DOHH2 (cell line): ENCODE data around the gene ALDH4A1.

Experiments
- EZH2phosphoT487 ChIP-seq: fragments of 200-600 bp; sonication (generic); IDR thresholded peaks from 2 replicates; pipeline ENCODE4 v1.6.1; 2017; ENCODE audit warnings: borderline replicate concordance, mild to moderate bottlenecking, antibody characterized with exemption, low read length, moderate library complexity, mixed read lengths
- TF ChIP-seq, protein P1 (sequence below): fragments of 200-600 bp; sonication (generic); IDR thresholded peaks from one replicate; pipeline ENCODE4 v1.5.1; 2014; ENCODE audit warnings: antibody characterized with exemption, mild to moderate bottlenecking, low read depth, low read length; ENCODE audit not compliant: poor library complexity, severe bottlenecking

DNA sequence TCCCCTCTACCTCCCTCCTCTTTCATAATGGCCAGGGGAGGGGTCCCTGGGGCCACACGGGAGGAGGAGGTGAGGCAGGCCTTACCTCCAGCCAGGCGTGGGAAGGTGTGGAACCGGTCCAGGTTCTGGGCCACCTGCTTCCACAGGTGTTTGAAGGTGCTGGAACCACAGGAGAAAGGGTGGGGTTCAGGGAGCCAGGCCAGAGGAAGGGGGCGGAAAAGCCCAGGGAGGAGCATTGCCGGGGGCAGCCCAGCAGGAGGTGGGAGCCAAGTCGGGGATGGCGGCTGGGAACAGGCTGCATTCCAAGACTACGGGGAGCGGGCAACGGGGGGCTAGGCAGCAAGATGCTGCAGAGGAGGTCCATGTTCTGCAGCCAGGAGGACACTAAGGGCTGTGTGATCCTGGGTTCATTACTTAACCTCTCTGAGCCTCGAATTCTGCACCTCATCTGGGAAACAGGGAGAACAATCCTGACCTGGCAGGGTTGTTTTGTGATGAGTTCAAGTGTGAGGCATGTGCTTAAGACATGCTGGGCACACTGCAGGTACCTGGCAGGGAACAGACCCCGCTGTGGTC is 23.1 kb downstream of the ALDH4A1 start:
- TF ChIP-seq, protein P1, sequence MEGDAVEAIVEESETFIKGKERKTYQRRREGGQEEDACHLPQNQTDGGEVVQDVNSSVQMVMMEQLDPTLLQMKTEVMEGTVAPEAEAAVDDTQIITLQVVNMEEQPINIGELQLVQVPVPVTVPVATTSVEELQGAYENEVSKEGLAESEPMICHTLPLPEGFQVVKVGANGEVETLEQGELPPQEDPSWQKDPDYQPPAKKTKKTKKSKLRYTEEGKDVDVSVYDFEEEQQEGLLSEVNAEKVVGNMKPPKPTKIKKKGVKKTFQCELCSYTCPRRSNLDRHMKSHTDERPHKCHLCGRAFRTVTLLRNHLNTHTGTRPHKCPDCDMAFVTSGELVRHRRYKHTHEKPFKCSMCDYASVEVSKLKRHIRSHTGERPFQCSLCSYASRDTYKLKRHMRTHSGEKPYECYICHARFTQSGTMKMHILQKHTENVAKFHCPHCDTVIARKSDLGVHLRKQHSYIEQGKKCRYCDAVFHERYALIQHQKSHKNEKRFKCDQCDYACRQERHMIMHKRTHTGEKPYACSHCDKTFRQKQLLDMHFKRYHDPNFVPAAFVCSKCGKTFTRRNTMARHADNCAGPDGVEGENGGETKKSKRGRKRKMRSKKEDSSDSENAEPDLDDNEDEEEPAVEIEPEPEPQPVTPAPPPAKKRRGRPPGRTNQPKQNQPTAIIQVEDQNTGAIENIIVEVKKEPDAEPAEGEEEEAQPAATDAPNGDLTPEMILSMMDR: no peak
- no peak for TF ChIP-seq EZH2phosphoT487
